Kidney (tissue), 14 donors: ENCODE data around the gene ADAMTS13. TPM values are rescaled to one million over a fixed set of nuclear protein-coding genes. Genes with fewer than 3 reads are reported as not detected.

Experiments
- DNase-seq, 5 donors: peaks; one replicate each; pipeline ENCODE4 v3.0.0-alpha.2; 2013 to 2020
- FAIRE-seq: peaks from 2 replicates; lab custom pipeline; 2012; peaks lifted over from hg19 to GRCh38; lab: Jason Lieb, UNC
- H3K27ac ChIP-seq, 2 donors: one replicate each; pipeline ENCODE4 v1.7.0; 2013; ENCODE audit warnings: low read depth in 2 of 2, low read length in 2 of 2, inconsistent platforms in 1 of 2
- H3K27me3 ChIP-seq: one replicate; pipeline ENCODE4 v1.7.1; 2013; ENCODE audit warnings: low read length, inconsistent platforms; ENCODE audit not compliant: control insufficient read depth, insufficient read depth
- H3K36me3 ChIP-seq, 3 donors: one replicate each; pipeline versions ENCODE4 v1.7.0 to v1.7.1; 2013; ENCODE audit warnings: low read length in 3 of 3, control low read depth in 1 of 3, inconsistent platforms in 1 of 3; ENCODE audit not compliant: insufficient read depth in 3 of 3, control insufficient read depth in 2 of 3
- H3K4me1 ChIP-seq, 3 donors: one replicate each; pipeline versions ENCODE4 v1.7.0 to v1.7.1; 2013; ENCODE audit warnings: low read length in 3 of 3, inconsistent platforms in 1 of 3, low read depth in 1 of 3; ENCODE audit not compliant: control insufficient read depth in 2 of 3, insufficient read depth in 2 of 3
- H3K4me3 ChIP-seq, 3 donors: one replicate each; pipeline versions ENCODE4 v1.7.0 to v1.8.1; 2013; ENCODE audit warnings: low read length in 3 of 3, control low read depth in 1 of 3, inconsistent platforms in 1 of 3
- H3K9ac ChIP-seq, 3 donors: one replicate each; pipeline versions ENCODE4 v1.7.0 to v1.7.1; 2013; ENCODE audit warnings: low read length in 3 of 3, control low read depth in 1 of 3, inconsistent platforms in 1 of 3
- H3K9me3 ChIP-seq, 3 donors: one replicate each; pipeline versions ENCODE4 v1.7.0 to v1.7.1; 2013; ENCODE audit warnings: low read length in 3 of 3, control low read depth in 1 of 3, inconsistent platforms in 1 of 3; ENCODE audit not compliant: control insufficient read depth in 2 of 3, insufficient read depth in 1 of 3
- CTCF ChIP-seq: IDR thresholded peaks from 3 replicates; pipeline ENCODE4 v1.5.1; 2012; ENCODE audit warnings: mild to moderate bottlenecking, moderate library complexity, borderline replicate concordance; ENCODE audit not compliant: insufficient read depth; ENCODE audit errors: extremely low read depth
- intact Hi-C: fragments of 100-400 bp; cut with DNase I; formaldehyde crosslinking; loops from one replicate; pipeline ENCODE4 v1.11.1; 2022
- polyA plus RNA-seq: library from polyadenylated mRNA; stranded (reverse); fragments of 350-450 nt; fragmentation: Illumina TruSeq; extraction: RNeasy Lipid Tissue Mini Kit (QIAGEN cat#74804); gene quantifications from one replicate; pipeline ENCODE4 v1.2.3, GENCODE V29; 2014; ENCODE audit warnings: low read depth, low replicate concordance; ENCODE audit not compliant: insufficient read depth
- total RNA-seq: library from RNA; stranded (reverse); fragmentation: NEBNext Ultra II Directional; extraction: Animal tissue kit (Norgen Biotek cat#: 25700); gene quantifications from one replicate; pipeline ENCODE4 v1.2.1, GENCODE V29; 2021
- donor health status: control.
- donor health status: control.
- donor health status: control.
- donor health status: control.
- donor health status: control.
- donor health status: DM: yes; HTN: yes; CAD: no.
- donor health status: Normal renal cell carcinoma (clear cell type).

ADAMTS13 gene
- total and polyA plus RNA-seq, 2 donors from 2014 or later: 3.1 to 3.6 TPM

GRCh38 chr9:133459476-133460404, 37.6 kb downstream of the ADAMTS13 start, which contains the start of gene CACFD1:
TSS of gene CACFD1 (plus strand) at chr9:133459978. CDS start at chr9:133460067, 89 bp downstream.
- FAIRE-seq (no peak), DNase-seq (peak; percentile 98 to 99 (median 99))
- Histone ChIP-seq H3K27ac (peak within 1 kb of the TSS; percentile 83 to 97), H3K9ac (peak within 1 kb of the TSS; percentile 35 to 95 (median 49)), H3K9me3 (no peaks in the 10 kb centered on the region), H3K4me1 (peaks cover 0 to 20% (median 6%) of the 10 kb centered on the region in 3 donors), H3K4me3 (peak within 1 kb of the TSS; percentile 59 to 80 (median 62)), H3K36me3 (peaks cover 0 to 3% (median 0%) of the 10 kb centered on the region in 3 donors), H3K27me3 (no peaks in the 10 kb centered on the region)
- intact Hi-C loops: no loop called here
- no peak for TF ChIP-seq CTCF

DNA sequence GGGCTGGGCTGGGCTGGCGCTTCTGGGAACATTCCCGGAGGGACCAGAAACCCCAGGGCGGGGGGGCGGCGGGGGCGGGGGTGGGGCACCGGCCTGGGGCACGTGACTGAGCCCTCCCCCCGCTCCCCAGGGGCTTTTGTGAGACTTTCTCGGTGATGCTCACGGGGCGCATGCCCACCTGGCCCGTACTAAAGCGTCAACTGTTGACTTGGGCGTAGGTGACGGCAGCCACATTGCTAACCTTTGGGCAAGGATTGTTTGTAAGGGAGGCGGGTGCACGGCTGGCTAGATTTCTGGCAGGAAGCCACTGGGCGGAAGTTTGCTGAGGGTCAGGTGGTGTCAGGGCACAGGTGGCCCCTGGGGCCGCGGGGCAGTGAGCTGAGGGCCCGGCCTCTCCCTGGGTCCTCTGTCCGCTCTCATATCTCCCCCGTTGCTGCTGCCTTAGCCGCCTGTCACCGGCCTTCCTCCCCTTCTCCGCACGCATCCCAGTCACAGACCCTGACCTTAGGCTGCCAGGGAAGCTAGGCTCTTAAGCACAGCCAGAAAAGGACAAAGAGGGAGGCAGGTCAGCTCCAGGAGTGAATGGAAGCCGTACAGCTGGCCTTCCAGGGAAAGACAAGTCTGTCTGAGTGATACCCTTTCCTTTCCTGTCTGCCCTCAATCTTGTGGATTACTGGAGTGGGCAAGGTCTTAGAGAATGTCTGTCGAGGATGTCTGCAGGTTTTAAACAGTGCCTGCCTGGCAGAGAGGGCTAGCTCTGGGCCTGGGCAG, 38.4 kb downstream of the ADAMTS13 start:
- no peak for TF ChIP-seq CTCF
- peak overlapping the region; percentile 30 to 95 (median 66) for H3K9ac ChIP-seq

DNA sequence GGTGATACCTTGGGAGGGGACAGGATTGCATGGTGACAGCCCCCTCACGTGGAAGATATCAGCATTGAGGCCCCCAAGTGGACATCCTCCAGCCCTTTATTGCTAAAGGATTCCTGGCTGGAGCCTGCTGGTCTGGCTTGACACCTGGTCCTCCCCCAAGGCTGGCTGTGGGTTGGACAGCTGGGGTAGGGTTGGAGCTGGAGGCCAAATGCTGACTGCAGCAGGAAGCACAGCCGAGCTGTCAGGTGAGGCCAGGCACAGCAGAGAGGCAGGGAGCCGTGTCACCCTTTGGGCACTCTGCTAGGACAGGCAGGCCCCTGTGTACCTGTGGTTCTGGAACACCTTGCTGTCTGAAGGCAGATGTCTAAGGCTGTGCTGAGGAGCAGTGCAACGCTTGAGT, 39.8 kb downstream of the ADAMTS13 start:
- Histone ChIP-seq H3K4me3 (no peak overlapping the region), H3K9ac (peak overlapping the region in 1 of 3 donors; percentile 95), H3K36me3 (peaks cover 0 to 9% (median 0%) of the 10 kb centered on the region in 3 donors), H3K4me1 (peaks cover 0 to 20% (median 6%) of the 10 kb centered on the region in 3 donors), H3K9me3 (no peaks in the 10 kb centered on the region), H3K27ac (no peak overlapping the region), H3K27me3 (no peaks in the 10 kb centered on the region)
- no peak for TF ChIP-seq CTCF
- DNase-seq: peak in 1 of 5 donors; percentile 67
- FAIRE-seq: no peak
- intact Hi-C loops: no loop called here

More for the DNA sequence above, 38.4 kb downstream of the ADAMTS13 start:
- H3K9me3 ChIP-seq: no peaks in the 10 kb centered on the region
- H3K4me3 ChIP-seq: peak overlapping the region; percentile 39 to 80 (median 59)
- H3K36me3 ChIP-seq: peaks cover 0 to 6% (median 0%) of the 10 kb centered on the region in 3 donors
- intact Hi-C loops: no loop called here
- no peak for FAIRE-seq
- peaks cover 0 to 20% (median 6%) of the 10 kb centered on the region in 3 donors for H3K4me1 ChIP-seq
- peak in 4 of 5 donors; percentile 66 to 93 (median 73) for DNase-seq
- no peaks in the 10 kb centered on the region for H3K27me3 ChIP-seq
- peak overlapping the region; percentile 83 to 97 for H3K27ac ChIP-seq
